ENCODE results near the gene MAB21L4.

MAB21L4 gene

DNA sequence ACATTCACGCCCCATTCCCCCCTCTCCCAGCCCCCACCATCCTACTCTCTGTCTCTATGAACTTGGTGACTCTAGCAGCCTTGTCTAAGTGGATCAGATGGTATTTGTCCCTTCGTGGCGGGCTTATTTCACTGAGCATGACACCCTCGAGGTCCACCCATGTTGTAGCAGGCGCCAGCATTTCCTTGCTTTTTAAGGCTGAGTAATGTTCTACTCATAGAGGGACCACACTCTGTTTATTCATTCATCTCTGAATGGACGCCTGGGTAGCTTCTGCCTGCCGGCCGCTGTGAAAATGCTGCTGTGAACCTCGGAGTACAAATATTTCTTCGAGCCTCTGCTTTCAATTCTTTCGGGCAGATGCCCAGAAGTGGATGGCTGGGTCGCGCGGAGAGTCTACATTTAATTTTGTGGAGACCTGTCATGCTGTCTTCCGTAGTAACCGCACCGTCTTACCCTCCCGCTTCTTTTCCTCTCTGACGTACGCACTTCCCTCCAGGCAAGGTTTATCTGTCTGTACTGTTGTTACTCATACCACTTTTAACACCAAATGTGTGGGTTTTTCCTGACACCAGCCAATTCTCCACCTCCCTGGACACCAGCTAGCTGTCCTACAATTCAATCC, 15.8 kb upstream of the MAB21L4 start:
- no peak for DNase-seq

DNA sequence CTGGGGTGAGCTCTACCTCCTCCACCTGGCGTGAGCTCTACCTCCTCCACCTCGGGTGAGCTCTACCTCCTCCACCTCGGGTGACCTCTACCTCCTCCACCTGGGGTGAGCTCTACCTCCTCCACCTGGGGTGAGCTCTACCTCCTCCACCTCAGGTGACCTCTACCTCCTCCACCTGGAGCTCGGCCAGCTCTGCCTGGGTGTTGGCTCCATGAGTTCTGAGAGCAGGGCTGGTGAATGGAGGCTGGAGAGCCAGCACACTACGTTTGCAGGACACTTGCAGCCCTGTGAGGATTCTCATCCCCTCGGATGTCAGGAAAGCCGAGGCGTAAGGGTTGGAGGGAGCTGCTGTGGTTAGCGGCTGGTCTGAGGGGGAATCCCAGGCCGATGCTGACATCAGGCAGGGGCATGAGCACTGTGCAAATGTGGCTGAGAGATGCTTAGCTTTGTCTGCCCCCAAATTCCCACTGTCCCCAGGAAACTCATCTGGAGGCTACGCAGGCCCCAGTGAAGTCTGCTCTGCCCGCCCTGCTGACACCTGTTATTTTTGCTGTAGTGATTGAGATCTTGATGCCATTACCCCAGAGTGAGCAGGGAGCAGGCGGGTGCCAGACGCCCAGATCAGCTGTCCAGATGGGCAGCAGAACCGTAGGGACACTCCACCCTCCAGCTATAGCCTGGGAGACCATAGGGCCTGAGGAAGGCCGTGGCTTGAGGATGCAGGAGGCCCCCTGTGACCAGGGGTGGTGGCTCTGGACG, 13.4 kb upstream of the MAB21L4 start:
- DNase-seq, result no peak

DNA sequence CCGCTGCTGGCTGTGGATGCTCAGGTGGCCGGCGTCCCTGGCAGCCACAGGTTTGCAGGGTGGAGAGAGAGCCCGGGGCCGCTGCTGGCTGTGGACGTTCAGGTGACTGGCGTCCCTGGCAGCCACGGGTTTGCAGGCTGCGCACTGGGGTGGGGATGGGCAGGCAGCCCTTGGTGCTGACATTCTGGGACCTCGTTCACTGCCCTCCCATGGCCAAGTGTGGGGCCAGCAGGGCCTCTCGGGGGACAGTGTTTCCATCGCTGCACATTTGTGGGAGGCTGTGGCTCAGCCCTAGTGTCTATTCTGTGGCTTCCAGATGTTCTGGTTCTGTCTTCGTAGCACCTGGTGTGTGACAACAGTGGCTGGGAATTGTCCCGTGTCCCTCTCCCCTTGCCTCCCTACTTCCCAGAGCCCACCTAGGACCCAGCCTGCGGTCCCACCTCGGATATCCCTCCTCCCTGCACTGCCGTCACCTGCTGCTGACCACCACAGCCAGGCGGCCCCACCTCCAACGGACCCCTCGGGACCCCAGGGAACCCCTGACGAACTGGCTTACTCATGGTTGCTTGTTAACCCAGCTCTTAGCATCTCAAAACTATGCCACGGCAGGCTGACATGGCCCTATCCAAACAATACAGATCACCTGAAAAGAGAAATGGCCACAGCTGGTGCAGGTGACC, 11.1 kb upstream of the MAB21L4 start:
- no peak for DNase-seq

DNA sequence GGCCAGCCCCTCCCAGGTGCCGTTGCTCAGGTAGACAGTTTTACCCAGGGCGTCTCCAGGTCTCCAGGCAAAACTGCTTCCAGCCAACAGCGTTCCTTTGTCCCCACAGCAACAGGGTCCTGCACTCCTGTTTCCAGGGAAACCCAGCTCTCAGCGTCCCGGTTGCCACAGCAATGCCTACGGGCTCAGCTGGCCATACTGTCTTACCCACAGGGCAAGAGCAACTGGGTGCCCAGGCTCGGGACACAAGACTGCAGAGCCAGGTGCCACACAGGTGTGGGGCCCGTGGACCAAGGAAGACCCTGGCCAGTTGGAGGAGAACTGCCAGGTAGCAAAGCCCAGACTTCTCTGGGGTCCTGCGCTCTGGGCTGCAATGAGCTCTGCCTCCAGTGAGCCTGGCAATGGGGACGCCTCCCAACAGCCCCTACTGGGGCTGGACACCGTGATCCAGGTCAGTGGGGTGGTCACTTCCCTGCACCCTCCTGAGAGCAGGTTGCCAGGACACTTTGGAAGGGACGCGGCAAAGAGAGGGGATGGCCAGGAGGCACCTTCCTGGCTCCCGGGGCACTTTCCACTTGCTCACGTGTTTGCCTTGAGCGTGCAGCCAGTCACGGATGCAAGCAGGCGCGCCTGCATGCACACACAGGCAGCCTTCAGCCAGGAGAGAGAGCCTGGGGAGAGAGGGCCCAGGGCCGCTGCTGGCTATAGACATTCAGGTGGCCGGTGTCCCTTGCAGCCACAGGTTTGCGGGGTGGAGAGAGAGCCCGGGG, 10.4 kb upstream of the MAB21L4 start, which contains the start of gene CROCC2:
Gene CROCC2, plus strand, starts transcription at position 196 of the 770 bp plus-strand sequence. Its CDS starts 178 bp downstream, at position 374.
- DNase-seq, result no peak

DNA sequence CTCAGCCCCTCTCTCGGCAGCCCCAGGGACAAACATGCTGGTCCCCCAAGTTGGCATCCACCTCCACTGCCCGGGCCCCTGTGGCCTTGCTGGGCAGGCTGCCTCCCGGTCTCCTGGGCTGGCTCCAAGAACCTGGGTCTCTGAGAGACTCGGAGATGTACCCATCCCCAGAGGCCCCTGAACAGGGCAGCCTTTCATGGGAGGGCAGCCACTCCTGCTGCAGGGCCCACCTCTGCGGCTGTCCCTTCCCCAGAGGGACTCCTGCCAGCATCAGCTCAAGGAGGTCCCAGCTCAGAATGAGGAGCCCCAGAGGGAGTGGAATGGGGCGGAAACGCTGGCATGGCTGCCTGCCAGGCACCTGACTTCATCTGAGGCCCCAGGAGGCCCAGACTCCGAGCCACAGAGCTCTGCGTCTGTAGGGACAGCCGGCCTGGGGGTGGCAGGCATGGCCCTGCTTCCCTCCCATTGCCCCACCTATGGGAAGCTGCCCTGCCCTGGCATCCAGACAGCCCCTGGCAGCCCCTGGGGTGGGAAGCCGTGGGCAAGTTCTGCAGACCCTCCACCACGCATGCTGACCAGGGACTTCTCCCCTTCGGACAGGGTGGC, 9.3 kb upstream of the MAB21L4 start:
- no peak for DNase-seq

DNA sequence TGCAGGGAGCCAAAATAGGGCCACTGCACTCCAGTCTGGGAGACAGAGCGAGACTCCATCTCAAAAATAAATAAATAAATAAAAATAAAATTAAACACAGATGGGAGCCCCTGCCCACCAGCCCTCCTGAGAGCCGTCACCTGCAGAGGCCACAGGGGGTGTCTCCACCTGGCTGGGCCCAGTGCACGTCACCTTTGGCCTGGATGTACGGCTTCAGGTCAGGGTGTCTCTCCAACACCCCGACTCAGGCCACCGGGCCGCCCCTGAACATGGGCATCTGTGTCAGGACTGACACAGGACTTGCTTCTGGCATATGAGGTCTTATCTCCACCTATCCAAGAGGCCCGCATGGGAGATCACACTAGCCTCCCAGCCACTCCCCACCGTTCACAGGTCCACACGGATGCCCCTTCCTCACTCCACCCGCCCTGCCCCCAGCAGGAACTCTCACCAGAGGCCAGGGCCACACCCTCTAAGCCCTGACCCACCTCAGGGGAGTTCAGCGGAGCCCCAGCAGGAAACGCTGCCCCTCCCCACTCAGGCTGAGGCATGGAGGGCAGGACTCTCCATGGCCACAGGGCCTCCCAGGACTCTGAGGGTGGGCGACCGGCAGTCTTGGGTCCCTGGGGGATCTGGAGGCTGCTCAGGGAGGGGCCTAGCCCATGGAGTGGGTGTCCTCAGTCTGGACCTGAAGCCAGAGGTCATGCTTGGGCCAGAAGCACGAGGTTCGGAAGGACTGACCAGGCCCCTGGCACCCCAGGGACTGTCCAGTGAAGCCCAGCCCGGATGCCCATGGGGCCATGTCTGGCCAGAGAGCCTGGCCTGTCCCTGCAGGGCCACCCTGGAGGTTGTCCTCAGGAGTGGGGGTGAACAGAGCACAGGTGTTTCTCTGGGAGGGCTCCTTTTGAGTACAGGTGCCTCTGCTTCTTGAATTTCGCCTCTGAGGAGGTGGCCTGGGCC, 8.5 kb upstream of the MAB21L4 start:
- no peak for DNase-seq

DNA sequence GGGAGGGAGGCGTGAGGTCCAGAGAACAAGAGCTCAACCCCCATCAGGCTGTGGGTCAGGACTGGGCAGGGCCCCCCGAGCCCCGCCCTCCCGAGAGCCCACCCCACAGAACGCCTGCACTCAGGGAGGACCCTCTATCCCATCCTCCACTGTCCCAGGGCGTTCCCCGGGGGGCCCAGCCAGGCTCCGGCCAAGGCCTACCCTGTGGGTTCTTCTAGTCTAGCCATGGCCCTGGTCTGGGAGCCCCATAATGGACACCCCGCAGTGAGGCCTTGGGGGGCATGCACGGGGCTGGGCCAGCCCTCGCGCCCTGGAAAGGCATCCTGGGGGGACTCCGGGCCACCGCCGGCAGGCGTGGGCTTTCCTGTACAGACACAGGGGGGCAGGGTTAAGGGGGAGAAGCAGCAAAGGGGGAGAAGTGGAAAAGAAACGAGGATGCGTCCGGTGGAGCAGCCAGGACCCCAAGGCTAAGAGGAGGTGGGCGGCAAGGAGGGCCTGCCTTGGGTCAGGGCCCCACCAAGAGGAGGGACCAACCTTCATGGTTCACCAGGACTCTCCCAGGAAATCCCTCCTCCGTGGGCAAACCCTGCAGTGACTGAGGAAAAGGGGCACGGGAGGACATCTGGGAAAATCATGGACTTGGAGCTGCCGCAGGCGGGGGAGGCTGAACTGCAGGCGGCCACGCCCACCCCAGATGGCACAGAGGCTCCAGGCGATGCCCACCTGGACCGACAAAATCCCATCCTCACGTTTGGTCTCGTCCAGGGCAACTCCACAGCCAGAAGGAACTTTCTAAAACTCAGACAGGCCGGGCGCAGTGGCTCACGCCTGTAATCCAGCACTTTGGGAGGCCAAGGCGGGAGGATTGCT, 7.5 kb upstream of the MAB21L4 start:
- DNase-seq, result no peak

DNA sequence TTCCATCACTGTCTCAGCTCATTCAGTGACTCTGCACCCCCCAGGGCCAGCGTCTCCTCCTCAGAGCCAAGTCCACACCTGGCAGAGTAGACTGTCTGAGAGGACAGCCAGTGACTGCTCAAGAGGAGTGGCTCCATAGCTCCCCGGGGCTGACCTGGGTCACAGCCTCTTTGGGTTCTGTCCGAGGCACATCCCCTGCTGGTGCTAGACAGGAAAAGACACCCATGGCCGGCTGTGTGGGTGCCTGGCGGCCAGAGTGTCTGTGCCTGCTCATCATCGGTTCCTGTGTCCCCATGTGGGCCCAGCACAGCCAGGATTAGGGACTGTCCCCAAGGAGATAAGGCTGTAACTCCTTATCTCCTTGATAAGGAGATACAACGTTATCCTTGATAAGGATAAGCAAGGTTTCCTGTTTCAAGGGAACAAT, 6.7 kb upstream of the MAB21L4 start:
- DNase-seq, result no peak

DNA sequence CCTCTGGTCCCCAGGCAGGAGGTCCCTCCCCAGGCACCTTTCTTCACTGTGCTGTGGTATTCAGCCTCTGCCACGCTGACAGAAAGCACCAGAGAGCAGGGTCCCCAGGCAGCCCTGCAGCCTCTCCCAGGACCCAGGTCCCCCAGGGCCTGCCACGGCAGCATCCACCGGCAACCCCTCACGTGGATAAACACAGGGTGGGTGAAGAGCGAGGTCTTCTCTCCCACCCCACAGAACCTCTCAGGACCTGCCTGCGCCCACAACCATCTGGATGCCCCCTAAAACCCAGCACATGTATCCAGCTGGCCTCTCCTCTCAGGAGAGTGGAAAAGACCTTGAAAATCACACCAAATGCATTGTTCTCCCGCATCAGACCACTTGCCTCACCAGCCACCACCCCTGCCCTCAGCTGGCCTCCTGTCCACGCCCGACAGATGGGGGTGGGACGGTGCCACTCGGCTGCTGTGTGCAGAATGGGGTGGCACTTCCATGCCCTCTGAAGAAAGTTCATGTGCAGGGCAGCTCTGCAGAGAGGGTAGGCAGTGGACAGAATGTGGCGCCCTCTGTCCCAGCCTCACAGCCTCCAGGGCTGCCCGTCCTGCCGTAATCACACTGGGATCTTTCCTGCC, 6.1 kb upstream of the MAB21L4 start:
- DNase-seq, result no peak

DNA sequence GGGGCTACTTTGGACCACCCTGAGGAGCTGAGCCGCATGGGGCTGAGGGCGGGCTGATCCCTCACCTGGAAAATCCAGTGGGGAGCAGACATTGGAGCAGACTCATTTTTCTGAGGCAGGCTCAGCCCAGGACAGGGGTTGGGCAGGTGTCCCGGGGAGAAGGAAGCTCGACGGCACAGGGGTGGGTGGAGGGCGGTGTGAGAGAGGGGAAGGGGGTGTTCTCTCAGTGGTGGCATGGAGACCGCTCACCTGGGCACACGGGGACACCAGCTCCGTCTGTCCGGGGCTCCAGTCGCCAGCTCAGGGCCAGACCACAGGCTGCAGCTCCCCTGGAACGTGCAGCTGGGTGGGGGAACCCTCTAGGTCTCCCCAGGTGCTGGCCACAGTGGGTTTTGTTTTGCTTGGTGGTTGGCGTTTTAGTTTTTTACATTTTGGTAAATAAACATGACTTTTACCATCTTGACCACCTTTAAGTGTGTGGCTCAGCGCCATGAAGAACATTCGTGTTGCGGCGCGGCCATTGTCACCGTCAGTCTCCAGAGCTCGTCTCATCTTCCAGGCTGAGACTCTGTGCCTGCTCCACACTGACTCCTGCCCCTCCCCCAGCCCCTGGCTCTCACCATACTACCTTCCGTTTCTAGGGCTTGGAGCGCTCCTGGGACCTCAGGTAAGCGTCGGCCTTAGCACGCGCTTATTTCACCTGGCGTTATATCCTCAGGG, 4.3 kb upstream of the MAB21L4 start:
- DNase-seq, result no peak

DNA sequence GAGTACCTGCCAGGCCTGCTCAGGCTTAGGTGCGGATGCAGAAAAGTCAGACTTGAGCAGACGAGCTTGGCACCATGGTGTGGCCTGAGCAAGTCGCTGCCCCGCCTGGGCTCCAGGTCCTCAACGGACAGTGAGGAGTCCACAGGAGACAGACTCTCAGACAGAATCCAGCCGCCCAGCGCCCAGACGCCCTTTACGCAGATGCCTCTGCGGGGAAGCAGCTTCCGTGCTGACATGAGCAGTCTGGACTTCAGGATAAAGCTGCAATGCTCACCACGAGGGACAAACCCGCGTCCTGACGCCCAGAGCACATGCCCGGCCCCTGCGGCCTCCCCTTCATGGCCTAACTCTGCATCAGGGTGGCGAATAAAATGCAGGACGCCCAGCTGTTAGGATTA, 3.5 kb upstream of the MAB21L4 start:
- DNase-seq, result no peak

DNA sequence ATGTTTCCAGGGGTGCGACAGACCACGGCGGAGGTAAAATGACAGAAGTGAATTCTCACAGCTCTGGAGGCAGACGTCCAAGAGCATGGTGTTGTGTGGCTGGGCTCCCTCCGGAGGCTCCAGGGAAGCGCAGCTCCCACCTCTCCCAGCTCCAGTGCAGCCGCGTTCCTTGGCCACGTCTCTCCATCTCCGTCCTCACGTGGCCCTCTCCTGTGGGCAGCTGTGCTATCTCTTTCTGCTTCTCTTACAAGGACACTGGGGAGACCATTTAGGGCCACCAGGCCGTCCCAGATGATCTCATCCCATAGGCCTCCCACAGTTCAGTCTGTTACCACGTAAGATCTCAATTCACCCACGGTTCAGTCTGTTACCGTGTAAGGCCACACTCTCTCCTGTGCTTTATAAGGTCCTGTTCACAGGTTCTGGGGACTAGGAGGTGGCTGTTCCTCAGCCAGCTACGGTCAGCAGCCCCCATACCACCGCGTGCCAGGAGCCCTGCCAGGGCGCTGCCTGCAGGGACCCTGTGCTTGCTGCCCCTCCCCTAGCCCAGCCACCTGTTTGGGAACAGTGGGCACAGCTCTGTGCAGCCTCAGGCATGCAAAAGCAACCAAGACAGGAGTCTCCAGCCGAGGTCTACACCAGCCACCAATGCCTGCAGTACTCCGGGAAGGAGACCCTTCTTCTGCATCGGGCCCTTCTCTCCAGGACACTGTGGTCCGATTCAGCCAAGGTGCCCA, 2.9 kb upstream of the MAB21L4 start:
- DNase-seq, result no peak

DNA sequence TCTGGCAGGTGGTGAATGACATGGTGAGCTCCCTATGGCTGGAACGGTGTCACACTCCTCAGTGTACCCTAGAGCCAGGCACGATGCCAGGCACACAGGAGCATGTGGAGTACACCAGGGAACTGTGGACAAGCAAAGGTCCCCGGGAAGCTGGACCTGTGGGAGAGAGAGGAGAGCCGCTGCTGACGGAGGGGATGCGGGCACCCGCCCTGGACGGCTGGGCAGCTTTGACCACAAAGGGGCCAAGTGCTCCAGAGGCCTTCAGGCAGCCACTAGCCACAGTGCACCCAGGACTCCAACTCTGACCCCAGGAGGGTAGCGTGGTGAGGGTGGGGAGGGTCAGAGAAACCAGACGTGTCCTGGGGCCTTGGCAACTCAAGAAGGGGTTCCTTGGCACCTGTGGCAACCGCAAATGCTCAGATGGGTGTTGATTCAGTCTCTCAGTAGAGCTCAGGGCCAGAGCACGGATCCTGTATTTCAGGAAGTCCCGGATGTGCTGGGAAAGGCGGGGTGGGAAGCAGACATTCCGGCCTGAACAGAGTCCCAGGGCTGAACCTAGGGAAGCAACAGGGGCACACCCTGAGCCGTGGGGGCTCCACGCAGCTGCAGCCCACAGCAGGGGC, 2.3 kb upstream of the MAB21L4 start:
- DNase-seq, result no peak

DNA sequence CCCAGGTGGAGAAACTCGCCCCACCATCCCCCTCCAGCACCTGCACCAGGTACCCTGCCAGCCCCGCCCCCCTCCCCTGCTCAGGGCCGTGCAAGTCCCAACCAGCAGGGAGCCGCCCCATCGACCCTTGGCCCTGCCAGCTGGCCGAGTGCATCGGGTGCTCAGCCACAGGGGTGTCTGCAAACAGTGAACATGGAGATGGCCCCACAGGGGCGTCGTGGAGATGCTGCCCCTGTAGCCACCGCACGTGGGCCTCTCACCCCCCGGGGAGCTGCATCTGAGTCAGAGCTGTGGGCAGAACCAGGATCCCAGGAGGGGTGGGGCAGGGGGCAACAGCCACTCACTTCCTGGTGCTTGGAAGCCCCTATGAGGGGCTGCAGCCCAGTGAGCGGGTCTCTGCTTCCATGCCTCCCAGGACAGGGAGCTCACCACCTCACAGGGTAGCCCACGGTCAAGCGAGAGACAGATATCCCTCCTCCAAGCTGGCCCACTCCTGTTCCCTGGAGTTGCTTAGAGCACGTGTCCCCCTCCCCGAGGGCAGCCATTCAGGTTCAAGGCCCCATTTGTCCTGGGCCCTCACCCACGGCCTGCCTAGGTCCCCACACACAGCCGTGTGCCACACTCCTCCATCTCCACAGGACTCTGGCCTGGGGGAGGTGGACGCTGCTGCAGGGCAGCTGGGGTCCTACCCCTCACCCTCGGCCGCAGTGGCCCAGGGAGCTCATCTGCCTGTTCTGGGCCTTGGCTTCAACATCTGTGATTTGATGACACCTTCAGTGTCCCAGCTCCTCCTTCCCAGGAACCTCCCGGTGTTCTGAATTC, 1.1 kb upstream of the MAB21L4 start:
- DNase-seq, result no peak

DNA sequence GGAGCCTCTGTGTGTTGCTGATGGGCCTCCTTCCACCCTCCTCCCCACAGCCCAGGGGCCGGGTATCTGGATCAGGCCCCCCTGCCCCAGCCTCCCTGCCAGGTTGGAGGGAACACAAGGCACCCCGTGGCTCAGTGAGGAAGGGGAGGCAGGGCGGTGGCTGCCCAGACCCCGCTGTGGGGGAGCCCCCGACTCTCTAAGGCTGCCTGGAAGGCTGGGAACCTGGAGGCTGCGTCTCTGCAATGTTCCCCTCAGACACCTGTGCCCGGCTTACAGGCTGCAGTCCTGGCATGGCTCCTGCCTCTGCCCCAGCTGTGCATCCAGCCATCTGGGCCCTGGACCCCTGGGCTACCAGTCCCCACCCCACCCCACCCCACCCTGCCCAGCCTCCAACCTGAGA, 438 bp upstream of the MAB21L4 start:
- no peak for DNase-seq

DNA sequence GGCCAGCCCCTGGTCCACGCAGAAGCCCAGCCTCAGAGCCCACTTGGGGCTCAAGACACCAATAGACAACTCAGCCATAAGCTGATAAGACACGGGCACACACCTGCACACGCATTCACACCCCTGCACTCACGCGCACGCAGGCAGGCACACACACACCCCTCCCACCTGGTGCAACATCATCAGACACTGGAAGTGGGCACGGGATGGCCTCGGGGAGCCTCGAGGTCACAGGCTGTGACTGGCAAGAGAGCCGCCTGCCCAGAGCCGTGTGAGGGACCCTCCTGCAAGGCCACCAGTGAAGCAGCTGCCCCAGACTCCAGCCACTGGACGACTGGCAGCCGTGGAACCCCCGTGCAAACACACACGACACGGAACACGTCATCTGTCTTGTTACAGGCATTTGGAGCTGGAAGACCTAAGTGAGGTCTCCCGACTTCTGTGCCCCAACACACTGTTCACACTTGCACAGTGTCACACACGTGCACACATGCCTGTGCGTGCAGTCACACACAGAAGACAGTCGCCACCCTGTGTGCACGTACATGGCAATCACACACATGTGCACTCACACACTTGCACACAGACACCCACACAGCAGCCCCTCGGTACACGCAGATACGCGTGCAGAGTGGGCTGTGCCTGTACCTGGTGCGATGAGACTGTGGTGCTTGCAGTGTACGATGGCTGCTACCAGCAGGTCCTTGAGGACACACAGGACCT, 959 bp downstream of the MAB21L4 start:
- no peak for DNase-seq

DNA sequence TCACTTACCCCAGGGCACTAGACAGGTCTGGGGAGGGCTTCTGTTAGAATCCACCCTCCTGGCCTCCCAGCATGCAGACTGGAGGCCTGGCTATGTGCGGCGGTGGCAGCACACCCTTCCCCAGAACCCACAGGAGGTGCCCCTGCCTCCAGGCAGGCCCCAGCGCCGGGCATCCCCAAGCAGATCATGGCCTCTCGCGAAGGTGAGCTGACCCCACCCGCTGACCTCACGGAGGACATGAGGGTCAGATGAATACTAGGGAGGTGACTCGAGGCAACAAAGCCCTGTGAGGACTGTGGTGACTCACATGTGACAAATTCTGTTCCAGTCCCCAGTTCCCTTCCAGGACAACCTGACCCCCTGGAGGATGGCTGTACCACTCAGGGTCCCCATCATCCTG, 1.9 kb downstream of the MAB21L4 start:
- DNase-seq, result no peak

All from stimulated activated CD4-positive, alpha-beta T cell treated with anti-CD3 and anti-CD28 coated beads, Interleukin-1b, Interleukin-23, amount 100 ng/mL, for 48 hours (primary cell).